HepG2 (cell line): ENCODE results near the gene TSPAN31. TPM values are rescaled to one million over a fixed set of nuclear protein-coding genes. Genes with fewer than 3 reads are reported as not detected.
A peak's percentile ranks its signal among the peaks of the same experiment; 100 is the strongest.

Experiments used
- GLI4 ChIP-seq: sonication (generic); formaldehyde crosslinking; IDR thresholded peaks from 2 replicates; pipeline ENCODE4 v1.5.1; 2020; ENCODE audit warnings: missing genetic modification reagents, mild to moderate bottlenecking, moderate library complexity, borderline replicate concordance
- HIC2 ChIP-seq: sonication (generic); formaldehyde crosslinking; IDR thresholded peaks from 2 replicates; pipeline ENCODE4 v1.9.0; 2022; ENCODE audit warnings: low read depth, missing genetic modification reagents
- SNAPC4 ChIP-seq: sonication (generic); formaldehyde crosslinking; IDR thresholded peaks from 2 replicates; pipeline ENCODE4 v1.4.0; 2020; ENCODE audit warnings: mild to moderate bottlenecking, missing genetic modification reagents
- UBTF ChIP-seq: sonication (generic); formaldehyde crosslinking; IDR thresholded peaks from 2 replicates; pipeline ENCODE4 v1.4.0; 2020; ENCODE audit warnings: mild to moderate bottlenecking, missing genetic modification reagents
- ZNF142 ChIP-seq: sonication (generic); formaldehyde crosslinking; IDR thresholded peaks from 2 replicates; pipeline ENCODE4 v1.4.0; 2020; ENCODE audit warnings: missing genetic modification reagents
- ZNF224 ChIP-seq: sonication (generic); formaldehyde crosslinking; IDR thresholded peaks from 2 replicates; pipeline ENCODE4 v1.5.0; 2020; ENCODE audit warnings: mild to moderate bottlenecking, missing genetic modification reagents
- ZNF446 ChIP-seq: sonication (generic); formaldehyde crosslinking; IDR thresholded peaks from 2 replicates; pipeline ENCODE4 v1.5.0; 2020; ENCODE audit warnings: mild to moderate bottlenecking, missing genetic modification reagents
- ZNF512 ChIP-seq: sonication (generic); formaldehyde crosslinking; IDR thresholded peaks from 2 replicates; pipeline ENCODE4 v1.4.0; 2020; ENCODE audit warnings: mild to moderate bottlenecking, missing genetic modification reagents
- polyA plus RNA-seq, 8 experiments: library from polyadenylated mRNA; depleted of rRNA in 3 of 8; stranded (reverse) in 7 of 8; unstranded in 1 of 8; fragments of >200 nt; fragmentation: Illumina TruSeq in 4 of 8; extraction: Trizol in 4 of 8; gene quantifications; 2 replicates each; pipeline versions ENCODE4 v1.2.1 to v1.2.3, GENCODE V29; 2011 to 2016; ENCODE audit warnings: low read depth in 4 of 8, missing spikeins in 1 of 8, mixed read lengths in 1 of 8; ENCODE audit not compliant: insufficient read depth in 1 of 8
- total RNA-seq, 5 experiments: library from RNA; depleted of rRNA; stranded (reverse); fragments of >200 nt; fragmentation: Illumina TruSeq; extraction: Trizol; gene quantifications; 2 replicates each; pipeline ENCODE4 v1.2.3, GENCODE V29; 2016; ENCODE audit warnings: low read depth in 1 of 5

TSPAN31 gene
- total and polyA plus RNA-seq, 2 of the 13 experiments (the other 11 are each of a cell fraction or from before 2014, with no cell fraction given): 10.4 to 24.6 TPM

- TF ChIP-seq ZNF512: no peak
- TF ChIP-seq ZNF446 (CRISPR knock-in tag): peak; percentile 76; the same call in 1 of the 2 replicates
- TF ChIP-seq UBTF: peak; percentile 80
- TF ChIP-seq SNAPC4 (CRISPR knock-in tag): 0 out of 2 replicates have a peak, but pooled peaks have one; percentile 23
- no peak for TF ChIP-seq HIC2
- TF ChIP-seq ZNF142 (CRISPR knock-in tag): peak; percentile 65; the same call in 1 of the 2 replicates
- TF ChIP-seq ZNF224: peak; percentile 1; the same call in 1 of the 2 replicates
- peak; percentile 55; the same call in 1 of the 2 replicates for TF ChIP-seq GLI4 (CRISPR knock-in tag)
Observed at GRCh38 chr12:57772429-57773322, 27.8 kb downstream of the TSPAN31 start, which contains the start of gene EEF1AKMT3 (continued).
